Mesendoderm (in vitro differentiated cells): Measurements from ENCODE around the gene PRKCB.

Source experiments
- DNase-seq: peaks from one replicate; pipeline ENCODE4 v3.0.0; 2013
- H2AK5ac ChIP-seq: 2 replicates; pipeline ENCODE4 v1.6.1; 2013; ENCODE audit warnings: low read length, inconsistent platforms
- H2BK120ac ChIP-seq: 2 replicates; pipeline ENCODE4 v1.6.1; 2013; ENCODE audit warnings: low read depth, mild to moderate bottlenecking, low read length, moderate library complexity, mixed read lengths
- H2BK15ac ChIP-seq: replicated peaks from 2 replicates; pipeline ENCODE4 v1.6.1; 2013; ENCODE audit warnings: low read depth, mild to moderate bottlenecking, moderate library complexity
- H2BK5ac ChIP-seq: 2 replicates; pipeline ENCODE4 v1.6.1; 2013; ENCODE audit warnings: low read length, inconsistent platforms
- H3K18ac ChIP-seq: 2 replicates; pipeline ENCODE4 v1.6.1; 2013; ENCODE audit warnings: mild to moderate bottlenecking, low read length, mixed read lengths
- H3K23ac ChIP-seq: one replicate; pipeline ENCODE4 v1.6.1; 2013; ENCODE audit warnings: low read length
- H3K27ac ChIP-seq: 2 replicates; pipeline ENCODE4 v1.5.1; 2013; ENCODE audit warnings: low read depth, mild to moderate bottlenecking, inconsistent platforms, low read length, moderate library complexity
- H3K27me3 ChIP-seq: 2 replicates; pipeline ENCODE4 v1.6.1; 2013; ENCODE audit warnings: low read length, control low read depth, mild to moderate bottlenecking, inconsistent platforms; ENCODE audit not compliant: insufficient read depth, poor library complexity
- H3K36me3 ChIP-seq: 2 replicates; pipeline ENCODE4 v1.6.1; 2013; ENCODE audit warnings: low read length, inconsistent platforms; ENCODE audit not compliant: control insufficient read depth, insufficient read depth
- H3K4ac ChIP-seq: one replicate; pipeline ENCODE4 v1.6.1; 2013; ENCODE audit warnings: low read depth, mild to moderate bottlenecking, low read length, moderate library complexity
- H3K4me1 ChIP-seq: 2 replicates; pipeline ENCODE4 v1.6.1; 2013; ENCODE audit warnings: low read depth, low read length, inconsistent platforms; ENCODE audit not compliant: control insufficient read depth
- H3K4me2 ChIP-seq: 2 replicates; pipeline ENCODE4 v1.6.1; 2013; ENCODE audit warnings: low read length
- H3K4me3 ChIP-seq: 2 replicates; pipeline ENCODE4 v1.5.1; 2013; ENCODE audit warnings: mild to moderate bottlenecking, low read length
- H3K56ac ChIP-seq: one replicate; pipeline ENCODE4 v1.6.1; 2013; ENCODE audit warnings: low read length
- H3K79me1 ChIP-seq: 2 replicates; pipeline ENCODE4 v1.6.1; 2013; ENCODE audit warnings: low read length, inconsistent platforms
- H3K79me2 ChIP-seq: 2 replicates; pipeline ENCODE4 v1.6.1; 2013; ENCODE audit warnings: mild to moderate bottlenecking, low read length; ENCODE audit not compliant: control insufficient read depth, insufficient read depth
- H3K9ac ChIP-seq: 2 replicates; pipeline ENCODE4 v1.6.1; 2013; ENCODE audit warnings: low read length, inconsistent platforms
- H4K5ac ChIP-seq: one replicate; pipeline ENCODE4 v1.6.1; 2013; ENCODE audit warnings: low read length
- H4K8ac ChIP-seq: one replicate; pipeline ENCODE4 v1.6.1; 2013; ENCODE audit warnings: low read depth, mild to moderate bottlenecking, control low read depth, low read length, moderate library complexity
- WGBS: extraction: QIAGEN DNeasy Blood & Tissue Kit; methylation state at CpG from one replicate; pipeline ENCODE4 v1.1.7; 2013; ENCODE audit warnings: low lambda C conversion rate, missing lambda C conversion rate; ENCODE audit not compliant: insufficient coverage; ENCODE audit errors: extremely low coverage; 5-methylcytosine and 5-hydroxymethylcytosine counted together

Gene PRKCB

GRCh38 chr16:24009955-24010354, 174.2 kb downstream of the PRKCB start:
- Histone ChIP-seq H3K23ac (no peak overlapping the region), H3K27me3 (no peaks in the 10 kb centered on the region), H3K4ac (no peak overlapping the region), H2BK120ac (no peak overlapping the region), H3K27ac (no peak overlapping the region), H3K79me1 (no peaks in the 10 kb centered on the region), H4K5ac (no peak overlapping the region), H3K18ac (no peak overlapping the region), H3K56ac (no peak overlapping the region), H3K79me2 (no peaks in the 10 kb centered on the region), H2BK5ac (no peak overlapping the region), H4K8ac (no peak overlapping the region), H3K4me3 (no peak overlapping the region), H3K9ac (no peak overlapping the region), H3K4me1 (no peaks in the 10 kb centered on the region), H3K4me2 (no peak overlapping the region), H3K36me3 (no peaks in the 10 kb centered on the region), H2BK15ac (no peak overlapping the region), H2AK5ac (no peak overlapping the region)
- WGBS = no CpG with 5 or more reads among the region's 3 CpGs
- DNase-seq = no peak

- H3K4me1 ChIP-seq = no peaks in the 10 kb centered on the region
- peak; percentile 77 for DNase-seq
These were observed 174.8 kb downstream of the PRKCB start for GRCh38 chr16:24010440-24011089.

GRCh38 chr16:24011237-24011636, 175.5 kb downstream of the PRKCB start:
- no peak overlapping the region for H3K23ac ChIP-seq
- H3K27ac ChIP-seq = no peak overlapping the region
- H3K4me2 ChIP-seq = no peak overlapping the region
- H2BK5ac ChIP-seq = no peak overlapping the region
- H2BK120ac ChIP-seq = no peak overlapping the region
- H2BK15ac ChIP-seq = no peak overlapping the region
- H4K5ac ChIP-seq = no peak overlapping the region
- no peak overlapping the region for H3K4ac ChIP-seq
- H3K79me1 ChIP-seq = no peaks in the 10 kb centered on the region
- no peaks in the 10 kb centered on the region for H3K79me2 ChIP-seq
- H3K27me3 ChIP-seq = no peaks in the 10 kb centered on the region
- H4K8ac ChIP-seq = no peak overlapping the region
- no peak overlapping the region for H3K18ac ChIP-seq
- no peak overlapping the region for H3K56ac ChIP-seq
- no peak overlapping the region for H3K4me3 ChIP-seq
- H3K36me3 ChIP-seq = no peaks in the 10 kb centered on the region
- H2AK5ac ChIP-seq = no peak overlapping the region
- H3K9ac ChIP-seq = no peak overlapping the region
- no peaks in the 10 kb centered on the region for H3K4me1 ChIP-seq
- DNase-seq = no peak

More at GRCh38 chr16:24010440-24011089, 174.8 kb downstream of the PRKCB start:
- H3K18ac ChIP-seq = no peak overlapping the region
- H4K5ac ChIP-seq = no peak overlapping the region
- no peak overlapping the region for H4K8ac ChIP-seq
- H3K56ac ChIP-seq = no peak overlapping the region
- H3K4ac ChIP-seq = no peak overlapping the region
- WGBS = no CpG with 5 or more reads among the region's 8 CpGs
- H3K23ac ChIP-seq = no peak overlapping the region
- no peak overlapping the region for H2AK5ac ChIP-seq
- H3K79me2 ChIP-seq = no peaks in the 10 kb centered on the region
- H3K27ac ChIP-seq = no peak overlapping the region
- H2BK120ac ChIP-seq = no peak overlapping the region
- H3K4me2 ChIP-seq = no peak overlapping the region
- no peaks in the 10 kb centered on the region for H3K79me1 ChIP-seq
- H2BK5ac ChIP-seq = no peak overlapping the region
- H3K36me3 ChIP-seq = no peaks in the 10 kb centered on the region
- no peaks in the 10 kb centered on the region for H3K27me3 ChIP-seq
- H3K9ac ChIP-seq = no peak overlapping the region
- no peak overlapping the region for H2BK15ac ChIP-seq
- H3K4me3 ChIP-seq = no peak overlapping the region

GRCh38 chr16:24013054-24013636, 177.4 kb downstream of the PRKCB start:
- WGBS = no CpG with 5 or more reads among the region's 5 CpGs
- H4K5ac ChIP-seq = no peak overlapping the region
- H3K27me3 ChIP-seq = no peaks in the 10 kb centered on the region
- H3K56ac ChIP-seq = no peak overlapping the region
- H3K36me3 ChIP-seq = no peaks in the 10 kb centered on the region
- no peak overlapping the region for H2BK120ac ChIP-seq
- no peak for DNase-seq
- H3K79me2 ChIP-seq = no peaks in the 10 kb centered on the region
- no peak overlapping the region for H3K4me2 ChIP-seq
- no peak overlapping the region for H3K9ac ChIP-seq
- H3K4ac ChIP-seq = no peak overlapping the region
- no peaks in the 10 kb centered on the region for H3K79me1 ChIP-seq
- H3K18ac ChIP-seq = no peak overlapping the region
- no peak overlapping the region for H4K8ac ChIP-seq
- H3K4me1 ChIP-seq = no peaks in the 10 kb centered on the region
- H3K23ac ChIP-seq = no peak overlapping the region
- H2BK5ac ChIP-seq = no peak overlapping the region
- no peak overlapping the region for H2AK5ac ChIP-seq
- no peak overlapping the region for H2BK15ac ChIP-seq
- H3K27ac ChIP-seq = no peak overlapping the region
- no peak overlapping the region for H3K4me3 ChIP-seq

DNA sequence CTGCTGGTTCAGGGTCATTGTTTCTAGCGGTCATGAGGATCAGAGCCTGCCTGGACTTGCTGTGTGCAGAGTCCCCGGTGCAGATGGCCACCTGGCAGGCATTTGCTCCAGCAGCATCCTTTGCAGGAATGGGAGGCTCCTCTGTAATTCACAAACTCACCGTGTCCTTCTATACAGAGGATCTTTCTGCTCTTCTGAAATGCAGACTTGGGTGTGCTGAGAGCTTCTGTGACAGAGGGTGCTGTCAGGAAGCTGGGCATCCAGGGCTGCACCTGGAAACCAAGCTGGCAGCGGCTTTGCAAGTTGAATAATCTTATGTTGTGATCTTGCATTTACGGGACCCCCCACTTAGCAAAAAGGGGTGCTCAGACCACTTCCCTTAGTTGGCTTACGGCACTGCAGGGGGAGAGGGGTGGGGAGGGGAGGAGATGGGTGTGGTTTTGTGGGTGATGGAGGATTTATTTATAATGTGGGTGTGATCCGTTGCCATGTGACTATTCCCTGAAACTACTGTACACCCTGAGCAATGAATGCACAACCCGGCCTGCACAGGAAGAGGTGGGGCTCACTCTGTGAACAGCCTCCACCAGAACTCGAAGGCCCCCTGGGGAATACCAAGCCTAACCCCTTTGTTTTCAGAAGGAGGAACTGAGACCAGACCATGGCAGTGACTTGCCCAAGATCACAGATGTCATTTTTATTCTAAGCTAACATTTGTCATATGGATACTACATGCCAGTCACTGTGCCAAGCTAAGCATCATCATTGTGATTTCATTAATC, 178.3 kb downstream of the PRKCB start:
- WGBS = no CpG with 5 or more reads among the region's 9 CpGs

More for the DNA sequence above, 178.3 kb downstream of the PRKCB start:
- Histone ChIP-seq H4K8ac (no peak overlapping the region), H3K36me3 (no peaks in the 10 kb centered on the region), H3K23ac (no peak overlapping the region), H3K4me3 (no peak overlapping the region), H2BK5ac (no peak overlapping the region), H2BK120ac (no peak overlapping the region), H3K27me3 (no peaks in the 10 kb centered on the region), H3K27ac (no peak overlapping the region), H4K5ac (no peak overlapping the region), H3K79me1 (no peaks in the 10 kb centered on the region), H2AK5ac (no peak overlapping the region), H3K4ac (no peak overlapping the region), H3K4me1 (no peaks in the 10 kb centered on the region), H3K56ac (no peak overlapping the region), H3K79me2 (no peaks in the 10 kb centered on the region), H3K4me2 (no peak overlapping the region), H3K9ac (no peak overlapping the region), H2BK15ac (no peak overlapping the region), H3K18ac (no peak overlapping the region)
- DNase-seq = no peak
